HG03439 (cell line): Measurements from ENCODE around the gene PLIN5.
"Not testable (repeated sequence)": the region's sequence is repeated elsewhere in the genome, so short reads cannot be mapped to it uniquely, and the experiment has no call there.

Source experiments
- ATAC-seq: cut with Tn5 transposase; IDR thresholded peaks from one replicate; pipeline ENCODE4 v1.9.1; 2021; ENCODE audit warnings: mild to moderate bottlenecking, moderate library complexity; ENCODE audit not compliant: unreplicated experiment

PLIN5 gene

GRCh38 chr19:4547303-4548237 is 12.5 kb upstream of the PLIN5 start:
- ATAC-seq: no peak

DNA sequence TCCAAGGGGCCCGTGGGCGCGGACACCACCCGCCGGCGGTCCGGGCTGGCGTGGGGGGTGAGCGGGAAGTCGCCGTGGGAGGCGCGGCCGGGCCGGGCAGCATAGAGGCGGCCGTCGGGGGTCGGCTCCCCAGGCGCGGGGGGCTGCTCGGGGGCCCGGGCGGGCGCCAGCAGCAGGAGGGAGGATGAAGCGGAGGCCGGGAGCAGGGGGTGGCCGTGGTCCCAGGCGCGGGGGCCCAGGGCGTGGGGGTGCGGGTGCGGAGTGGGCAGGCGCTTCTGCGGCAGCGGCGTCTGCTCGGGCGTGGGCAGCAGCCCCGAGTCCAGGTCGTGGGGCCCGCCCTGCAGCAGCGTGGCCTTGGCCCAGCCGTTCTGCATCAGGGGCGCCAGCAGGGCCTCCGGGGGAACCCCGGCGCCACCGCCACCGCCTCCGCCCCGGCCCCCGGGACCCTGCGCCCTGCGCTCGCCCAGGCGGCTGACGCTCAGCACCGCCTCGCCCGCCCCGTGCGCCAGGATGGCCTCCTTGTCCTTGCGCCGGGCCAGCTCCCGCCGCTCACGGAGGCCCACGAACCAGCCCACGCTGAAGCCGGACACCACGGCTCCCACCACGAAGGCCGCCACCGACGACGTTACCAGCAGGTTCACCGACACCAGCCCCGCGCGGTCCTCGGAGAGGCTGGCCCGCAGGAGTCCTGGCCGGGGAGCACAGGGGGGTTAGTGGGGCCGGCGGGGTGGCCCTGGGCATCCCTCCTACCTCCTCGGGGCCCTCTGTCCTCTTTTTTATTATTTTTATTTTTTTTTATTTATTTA is 9.0 kb upstream of the PLIN5 start:
- ATAC-seq: no peak

DNA sequence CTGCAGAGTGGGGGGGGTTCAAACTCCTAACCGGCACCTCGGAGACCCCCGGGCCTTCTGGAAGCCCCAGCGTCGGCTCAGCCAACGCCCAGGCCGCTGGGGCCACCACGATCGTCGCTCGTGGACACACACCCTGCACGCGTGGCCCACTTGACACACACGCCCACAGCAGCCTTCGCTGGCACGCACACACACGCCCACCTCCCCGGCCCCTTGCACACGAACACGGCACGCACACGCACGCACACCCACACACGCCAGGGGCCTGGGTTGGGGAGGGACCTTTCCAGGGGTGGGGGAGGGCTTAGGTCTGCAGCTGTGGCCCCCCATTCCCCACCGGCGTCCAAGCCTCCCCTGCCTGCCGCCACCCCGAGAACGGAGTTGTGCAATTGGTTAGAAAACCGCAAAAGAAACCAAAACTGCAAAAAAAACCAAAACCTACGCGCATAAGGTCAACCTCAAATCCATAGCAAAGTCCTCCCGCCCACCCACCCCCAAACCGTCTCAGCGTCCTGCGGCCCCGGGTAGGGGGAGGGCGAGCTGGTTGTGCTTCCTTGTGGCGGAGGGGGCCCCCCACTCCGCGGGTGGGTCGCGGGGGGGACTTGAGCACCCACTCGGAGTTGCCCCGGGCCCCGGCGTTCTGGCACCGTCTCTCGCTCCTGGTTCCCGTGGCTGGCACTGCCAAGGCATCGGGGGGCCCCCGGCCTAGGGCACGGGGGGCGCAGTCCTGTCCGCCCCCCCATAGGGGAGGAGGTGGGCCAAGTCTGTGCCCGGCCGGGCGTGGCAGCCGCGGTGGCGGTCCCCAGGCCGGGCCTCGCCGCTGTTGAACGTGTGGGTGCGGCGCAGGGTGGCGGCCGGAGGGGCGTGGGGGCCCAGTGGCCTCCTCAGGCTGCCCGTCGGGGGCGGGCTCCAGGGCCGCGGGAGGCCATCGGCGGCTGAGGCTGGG is 8.1 kb upstream of the PLIN5 start:
- no peak for ATAC-seq

GRCh38 chr19:4541806-4542145 is 6.8 kb upstream of the PLIN5 start:
- ATAC-seq: not testable (repeated sequence)

GRCh38 chr19:4541114-4541805 is 6.2 kb upstream of the PLIN5 start:
- no peak for ATAC-seq

- ATAC-seq: no peak
Observed at GRCh38 chr19:4539693-4540581, 4.9 kb upstream of the PLIN5 start, which contains the start of gene LRG1. TSS of gene LRG1 (minus strand) at chr19:4540036. CDS start at chr19:4540013, 23 bp downstream.

DNA sequence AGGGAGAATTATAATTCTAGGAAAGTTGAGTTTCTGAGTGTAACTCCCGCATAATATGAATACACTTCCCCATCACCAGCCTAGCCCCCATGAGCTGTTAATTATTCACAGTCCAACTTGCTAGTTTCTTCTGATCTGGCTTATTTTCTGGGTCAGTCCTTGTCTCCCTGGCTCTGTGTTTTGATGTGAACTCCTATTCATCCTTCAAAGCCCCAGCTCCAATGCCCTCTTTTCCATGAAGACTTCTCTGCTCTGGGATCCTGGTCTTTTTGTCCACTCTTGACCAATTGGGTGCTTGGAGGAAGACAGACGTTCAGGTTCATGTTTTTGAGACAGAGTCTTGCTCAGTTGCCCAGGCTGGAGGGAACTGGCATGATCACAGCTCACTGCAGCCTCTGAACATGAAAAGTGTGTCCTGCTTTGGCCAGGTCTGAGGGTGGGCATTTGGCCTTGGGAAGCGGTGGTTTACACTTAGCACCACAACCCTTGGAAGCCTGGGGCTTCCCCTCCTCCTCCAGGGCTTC is 4.2 kb upstream of the PLIN5 start:
- ATAC-seq: no peak

- ATAC-seq: no peak
Observed at GRCh38 chr19:4538601-4538954, 3.6 kb upstream of the PLIN5 start.

DNA sequence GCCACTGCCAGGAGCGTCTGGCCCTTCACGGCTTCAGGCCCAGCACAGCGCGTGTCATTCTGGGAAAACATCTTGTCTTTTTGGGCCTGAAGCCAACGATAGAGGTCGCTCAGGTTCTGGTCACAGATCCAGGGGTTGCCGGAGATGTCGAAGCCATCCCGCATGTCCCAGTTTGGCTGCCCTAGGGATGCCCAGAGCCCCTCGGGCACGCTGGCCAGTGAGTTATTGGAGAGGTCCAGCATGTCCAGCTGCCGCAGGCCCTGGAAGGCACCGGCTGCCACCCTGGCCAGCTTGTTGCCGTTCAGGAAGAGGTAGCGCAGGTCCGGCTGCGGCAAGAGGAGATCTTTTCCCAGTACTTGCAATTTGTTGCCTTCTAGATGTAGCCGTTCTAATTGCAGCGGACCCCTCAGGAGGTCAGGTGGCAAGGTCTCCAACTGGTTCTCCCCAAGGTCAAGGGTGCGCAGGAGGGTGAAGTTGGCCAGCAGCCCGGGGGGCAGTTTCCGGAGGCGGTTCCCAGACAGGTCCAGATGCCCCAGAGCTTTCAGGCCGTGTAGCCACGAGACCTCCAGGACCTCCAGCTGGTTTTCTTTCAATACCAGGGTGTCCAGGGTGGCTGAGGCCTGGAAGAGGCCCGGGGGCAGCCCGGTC is 3.1 kb upstream of the PLIN5 start:
- no peak for ATAC-seq

GRCh38 chr19:4536798-4537197 is 1.8 kb upstream of the PLIN5 start:
- ATAC-seq: no peak

GRCh38 chr19:4533835-4534424 is 1.1 kb downstream of the PLIN5 start:
- no peak for ATAC-seq

GRCh38 chr19:4533334-4533733 is 1.7 kb downstream of the PLIN5 start:
- ATAC-seq: no peak

GRCh38 chr19:4531562-4532165 is 3.4 kb downstream of the PLIN5 start:
- no peak for ATAC-seq

GRCh38 chr19:4529924-4530522 is 5.0 kb downstream of the PLIN5 start:
- ATAC-seq: no peak

DNA sequence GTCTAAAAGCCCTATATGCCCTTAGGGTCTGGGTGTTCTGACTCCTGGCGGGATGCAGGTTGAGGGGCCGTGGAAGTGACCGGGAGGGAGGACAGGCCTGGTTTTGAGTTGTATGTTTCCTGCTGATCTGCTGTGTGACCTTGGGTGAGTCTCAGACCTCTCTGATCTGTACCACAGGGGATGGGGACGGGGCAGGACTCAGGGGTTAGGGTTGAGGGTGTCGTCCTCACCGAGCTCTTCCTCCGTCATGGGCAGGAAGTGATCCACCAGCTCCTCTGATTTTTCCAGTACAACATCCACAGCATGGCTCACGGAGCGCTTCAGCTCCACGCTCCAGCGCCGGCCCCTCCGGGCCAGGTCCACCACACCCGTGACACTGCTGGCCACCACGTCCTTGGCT is 6.2 kb downstream of the PLIN5 start:
- no peak for ATAC-seq

DNA sequence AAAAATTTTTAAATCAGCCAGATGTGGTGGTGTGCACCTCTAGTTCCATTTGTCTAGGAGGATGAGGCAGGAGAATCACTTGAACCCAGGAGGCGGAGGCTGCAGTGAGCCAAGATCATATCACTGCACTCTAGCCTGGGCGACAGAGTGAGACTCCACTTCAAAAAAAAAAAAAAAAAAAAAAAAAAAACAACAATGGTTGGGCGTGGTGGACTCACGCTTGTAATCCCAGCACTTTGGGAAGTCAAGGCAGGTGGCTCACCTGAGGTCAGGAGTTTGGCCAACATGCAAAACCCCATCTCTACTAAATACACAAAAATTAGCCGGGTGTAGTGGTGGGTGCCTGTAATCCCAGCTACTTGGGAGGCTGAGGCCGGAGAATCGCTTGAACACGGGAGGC is 7.6 kb downstream of the PLIN5 start:
- not testable (repeated sequence) for ATAC-seq

DNA sequence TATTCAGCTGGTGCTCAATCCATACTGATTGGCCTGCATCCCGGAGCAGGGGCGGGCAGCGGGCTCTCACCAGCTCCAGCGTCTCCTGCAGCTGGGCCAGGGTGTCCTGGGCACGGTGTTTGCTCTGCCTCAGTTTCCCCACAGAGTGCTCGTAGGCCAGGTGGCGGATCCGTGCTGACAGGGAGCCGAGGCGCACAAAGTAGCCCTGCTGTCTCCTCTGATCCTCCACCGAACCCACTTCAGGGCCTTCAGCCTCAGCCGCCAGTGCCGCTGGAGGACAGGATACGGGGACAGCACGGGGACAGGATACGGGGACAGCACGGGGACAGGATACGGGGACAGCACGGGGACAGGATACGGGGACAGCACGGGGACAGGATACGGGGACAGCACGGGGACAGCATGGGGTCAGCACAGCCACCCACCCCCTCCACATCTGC is 9.4 kb downstream of the PLIN5 start:
- ATAC-seq: no peak
